GM03348 (cell line): Measurements from ENCODE around the gene ITGB6.

Source experiments
- DNase-seq: peaks from one replicate; pipeline ENCODE4 v3.0.0; 2012; ENCODE audit warnings: low spot score

ITGB6 gene

GRCh38 chr2:160087854-160088745, 112.0 kb downstream of the ITGB6 start:
- DNase-seq: peak; percentile 24

GRCh38 chr2:160085662-160086061, 114.4 kb downstream of the ITGB6 start:
- no peak for DNase-seq

GRCh38 chr2:160077912-160078810, 121.9 kb downstream of the ITGB6 start:
- DNase-seq: no peak

GRCh38 chr2:160076914-160077313, 123.2 kb downstream of the ITGB6 start:
- DNase-seq: no peak

- DNase-seq: no peak
These were observed 123.8 kb downstream of the ITGB6 start for GRCh38 chr2:160076241-160076640.

GRCh38 chr2:160075171-160075570, 124.9 kb downstream of the ITGB6 start:
- peak; percentile 90 for DNase-seq

- no peak for DNase-seq
These were observed 126.7 kb downstream of the ITGB6 start for GRCh38 chr2:160073284-160073888.

- DNase-seq: no peak
These were observed 131.2 kb downstream of the ITGB6 start for GRCh38 chr2:160068906-160069305.

GRCh38 chr2:160064916-160065315, 135.2 kb downstream of the ITGB6 start:
- DNase-seq: no peak

GRCh38 chr2:160063879-160064612, 136.0 kb downstream of the ITGB6 start:
- DNase-seq: no peak

- no peak for DNase-seq
These were observed 136.8 kb downstream of the ITGB6 start for GRCh38 chr2:160063271-160063670.

- DNase-seq: peak; percentile 88
These were observed 137.6 kb downstream of the ITGB6 start, which contains the start of gene PLA2R1 for GRCh38 chr2:160062292-160063005. PLA2R1 (minus strand) TSS chr2:160062615; CDS start chr2:160062403, 212 bp downstream.

- peak; percentile 64 for DNase-seq
These were observed 138.2 kb downstream of the ITGB6 start for GRCh38 chr2:160061944-160062291.

- DNase-seq: no peak
These were observed 138.5 kb downstream of the ITGB6 start for GRCh38 chr2:160061533-160061932.

GRCh38 chr2:160060297-160060696, 139.8 kb downstream of the ITGB6 start:
- no peak for DNase-seq

- no peak for DNase-seq
These were observed 142.7 kb downstream of the ITGB6 start for GRCh38 chr2:160057356-160057755.

GRCh38 chr2:160055726-160056108, 144.4 kb downstream of the ITGB6 start:
- DNase-seq: no peak

- DNase-seq: peak; percentile 79
These were observed 144.9 kb downstream of the ITGB6 start for GRCh38 chr2:160054984-160055725.

GRCh38 chr2:160053946-160054345, 146.1 kb downstream of the ITGB6 start:
- no peak for DNase-seq

- no peak for DNase-seq
These were observed 147.5 kb downstream of the ITGB6 start for GRCh38 chr2:160052531-160052930.
